ACC112 (cell line): ENCODE results near the gene DSG1.

ENCODE experiments used
- H2AFZ ChIP-seq: fragments of 200-600 bp; sonication (generic); one replicate; pipeline ENCODE4 v1.6.0; 2017; ENCODE audit warnings: antibody characterized with exemption, low read length; ENCODE audit not compliant: unreplicated experiment
- H3K27ac ChIP-seq: fragments of 200-600 bp; sonication (generic); 2 replicates; pipeline ENCODE4 v1.5.1; 2014; ENCODE audit warnings: low read depth, mild to moderate bottlenecking, antibody characterized with exemption, low read length, moderate library complexity
- H3K27me3 ChIP-seq: fragments of 200-600 bp; sonication (generic); 2 replicates; pipeline ENCODE4 v1.6.1; 2014; ENCODE audit warnings: mild to moderate bottlenecking, antibody characterized with exemption, low read length, moderate library complexity, mixed read lengths; ENCODE audit not compliant: insufficient read depth
- H3K36me3 ChIP-seq: fragments of 200-600 bp; sonication (generic); 2 replicates; pipeline ENCODE4 v1.6.1; 2016; ENCODE audit warnings: mild to moderate bottlenecking, antibody characterized with exemption, low read length, moderate library complexity, mixed read lengths; ENCODE audit not compliant: insufficient read depth
- H3K4me1 ChIP-seq: fragments of 200-600 bp; sonication (generic); one replicate; pipeline ENCODE4 v1.6.1; 2016; ENCODE audit warnings: low read length, mixed read lengths; ENCODE audit not compliant: insufficient read depth, unreplicated experiment, control insufficient read depth
- H3K4me3 ChIP-seq: fragments of 200-600 bp; sonication (generic); 2 replicates; pipeline ENCODE4 v1.5.1; 2014; ENCODE audit warnings: mild to moderate bottlenecking, low read depth, low read length
- H3K79me2 ChIP-seq: fragments of 200-600 bp; sonication (generic); one replicate; pipeline ENCODE4 v1.6.0; 2016; ENCODE audit warnings: low read length; ENCODE audit not compliant: control insufficient read depth, unreplicated experiment, insufficient read depth

Gene DSG1

DNA sequence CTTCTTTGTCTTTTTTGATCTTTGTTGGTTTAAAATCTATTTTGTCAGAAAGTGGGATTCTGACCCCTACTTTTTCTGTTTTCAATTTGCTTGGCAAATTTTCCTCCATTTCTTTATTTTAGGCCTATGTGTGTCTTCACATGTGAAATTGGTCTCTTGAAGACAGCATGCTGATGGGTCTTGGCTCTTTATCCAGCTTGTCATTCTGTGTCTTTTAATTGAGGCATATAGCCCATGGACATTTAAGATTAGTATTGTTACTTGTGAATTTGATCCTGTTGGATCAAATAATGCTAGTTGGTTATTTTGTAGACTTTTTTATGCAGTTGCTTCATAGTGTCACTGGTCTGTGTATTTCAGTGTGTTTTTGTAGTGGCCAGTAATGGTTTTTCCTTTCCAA, 26.3 kb upstream of the DSG1 start:
- no peak overlapping the region for H3K27ac ChIP-seq
- H2AFZ ChIP-seq: no peak overlapping the region

DNA sequence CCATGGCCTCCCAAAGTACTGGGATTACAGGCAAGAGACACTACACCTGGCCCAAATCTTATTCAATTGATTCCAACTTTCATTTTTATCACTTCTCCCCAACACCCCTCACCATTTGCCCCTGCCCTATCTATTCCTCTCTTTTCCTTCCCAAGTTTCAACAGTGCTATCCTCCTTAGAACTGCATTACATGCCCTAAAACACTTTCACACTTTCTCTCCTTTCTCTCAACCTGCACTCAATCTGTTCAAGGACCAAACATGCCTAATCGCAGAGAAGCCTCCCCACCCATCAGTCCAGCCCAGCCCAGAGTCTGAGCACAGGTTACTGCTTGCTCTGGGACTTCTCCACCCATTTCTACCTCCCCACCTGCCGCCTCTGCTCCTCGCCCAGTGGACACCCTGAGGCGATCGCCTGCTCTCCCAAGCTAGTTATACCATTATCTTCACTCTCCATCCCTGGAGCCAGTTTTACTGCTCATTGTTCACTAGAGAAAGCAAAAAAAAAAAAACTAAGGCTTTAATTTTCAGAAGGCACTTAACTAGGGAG, 23.7 kb upstream of the DSG1 start:
- no peak overlapping the region for H3K27ac ChIP-seq
- no peaks in the 10 kb centered on the region for H3K4me1 ChIP-seq
- H3K36me3 ChIP-seq: no peaks in the 10 kb centered on the region
- no peaks in the 10 kb centered on the region for H3K27me3 ChIP-seq
- no peak overlapping the region for H3K4me3 ChIP-seq
- H2AFZ ChIP-seq: no peak overlapping the region
- no peaks in the 10 kb centered on the region for H3K79me2 ChIP-seq

More for the DNA sequence above, 26.3 kb upstream of the DSG1 start:
- no peaks in the 10 kb centered on the region for H3K36me3 ChIP-seq
- no peak overlapping the region for H3K4me3 ChIP-seq
- H3K27me3 ChIP-seq: no peaks in the 10 kb centered on the region
- no peaks in the 10 kb centered on the region for H3K4me1 ChIP-seq
- no peaks in the 10 kb centered on the region for H3K79me2 ChIP-seq

DNA sequence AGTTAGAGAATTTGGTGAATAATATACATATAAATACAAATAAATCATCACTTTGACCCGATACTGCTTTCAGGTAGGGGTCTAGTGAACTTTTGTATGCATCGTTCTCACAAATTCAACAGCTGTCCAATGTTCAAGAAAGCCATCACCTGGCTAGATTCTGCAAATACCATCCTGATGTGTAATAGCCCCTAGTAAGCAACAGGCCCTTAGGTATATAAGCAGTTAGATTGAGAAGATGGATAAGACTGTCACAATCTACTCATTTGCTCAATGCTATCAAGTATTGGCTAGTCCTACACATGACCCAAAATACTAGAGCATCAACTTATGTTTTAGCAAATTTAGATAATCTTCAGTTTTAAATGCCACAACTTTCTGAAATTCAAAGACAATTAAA, 20.7 kb upstream of the DSG1 start:
- Histone ChIP-seq H3K4me3 (no peak overlapping the region), H2AFZ (no peak overlapping the region), H3K27ac (no peak overlapping the region), H3K79me2 (no peaks in the 10 kb centered on the region), H3K36me3 (no peaks in the 10 kb centered on the region), H3K27me3 (no peaks in the 10 kb centered on the region), H3K4me1 (no peaks in the 10 kb centered on the region)

DNA sequence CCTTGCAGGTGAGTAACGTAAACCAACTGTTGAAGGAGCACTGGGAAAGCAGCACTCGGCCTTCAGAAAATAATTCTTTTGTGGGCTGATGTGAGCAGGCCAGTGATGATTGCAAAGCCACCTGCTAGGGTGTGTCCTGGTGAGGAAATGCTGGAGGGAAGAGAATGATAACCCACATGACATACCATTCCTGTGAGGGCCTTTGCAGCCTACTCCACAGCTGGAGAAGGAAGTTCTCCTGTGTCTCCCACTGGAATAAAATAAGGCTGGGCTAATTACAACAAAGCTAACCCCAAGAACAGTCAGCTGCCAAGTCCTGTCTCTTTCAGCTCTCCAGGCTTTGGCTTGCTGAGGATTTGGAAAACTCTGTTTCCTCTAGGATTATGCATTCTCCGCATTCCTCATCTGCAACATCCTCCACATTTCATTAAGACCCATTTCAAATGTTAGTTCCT, 16.7 kb upstream of the DSG1 start:
- Histone ChIP-seq H2AFZ (no peak overlapping the region), H3K27me3 (no peaks in the 10 kb centered on the region), H3K4me3 (no peak overlapping the region), H3K4me1 (no peaks in the 10 kb centered on the region), H3K79me2 (no peaks in the 10 kb centered on the region), H3K36me3 (no peaks in the 10 kb centered on the region), H3K27ac (no peak overlapping the region)

- no peak overlapping the region for H3K27ac ChIP-seq
- H3K36me3 ChIP-seq: no peaks in the 10 kb centered on the region
- H3K27me3 ChIP-seq: no peaks in the 10 kb centered on the region
- H2AFZ ChIP-seq: no peak overlapping the region
- H3K4me3 ChIP-seq: no peak overlapping the region
- no peaks in the 10 kb centered on the region for H3K79me2 ChIP-seq
- no peaks in the 10 kb centered on the region for H3K4me1 ChIP-seq
Observed at GRCh38 chr18:31302991-31303390, 15.0 kb upstream of the DSG1 start.

- no peak overlapping the region for H3K4me3 ChIP-seq
- no peak overlapping the region for H3K27ac ChIP-seq
- H3K4me1 ChIP-seq: no peaks in the 10 kb centered on the region
- H3K79me2 ChIP-seq: no peaks in the 10 kb centered on the region
- no peaks in the 10 kb centered on the region for H3K27me3 ChIP-seq
- H3K36me3 ChIP-seq: no peaks in the 10 kb centered on the region
- no peak overlapping the region for H2AFZ ChIP-seq
Observed at GRCh38 chr18:31303771-31304170, 14.2 kb upstream of the DSG1 start.

- Histone ChIP-seq H3K4me1 (no peaks in the 10 kb centered on the region), H3K27me3 (no peaks in the 10 kb centered on the region), H3K79me2 (no peaks in the 10 kb centered on the region), H3K36me3 (no peaks in the 10 kb centered on the region), H3K27ac (no peak overlapping the region), H2AFZ (no peak overlapping the region), H3K4me3 (no peak overlapping the region)
Observed at GRCh38 chr18:31309115-31309514, 8.8 kb upstream of the DSG1 start.

- Histone ChIP-seq H3K27ac (no peak overlapping the region), H3K4me3 (no peak overlapping the region), H3K27me3 (no peaks in the 10 kb centered on the region), H3K4me1 (no peaks in the 10 kb centered on the region), H2AFZ (no peak overlapping the region), H3K36me3 (no peaks in the 10 kb centered on the region), H3K79me2 (no peaks in the 10 kb centered on the region)
Observed at GRCh38 chr18:31316974-31317373, 986 bp upstream of the DSG1 start.

- Histone ChIP-seq H3K27me3 (no peaks in the 10 kb centered on the region), H3K27ac (no peak overlapping the region), H3K4me3 (no peak overlapping the region), H3K36me3 (no peaks in the 10 kb centered on the region), H3K4me1 (no peaks in the 10 kb centered on the region), H3K79me2 (no peaks in the 10 kb centered on the region), H2AFZ (no peak overlapping the region)
Observed at GRCh38 chr18:31321719-31322118, 3.8 kb downstream of the DSG1 start.

DNA sequence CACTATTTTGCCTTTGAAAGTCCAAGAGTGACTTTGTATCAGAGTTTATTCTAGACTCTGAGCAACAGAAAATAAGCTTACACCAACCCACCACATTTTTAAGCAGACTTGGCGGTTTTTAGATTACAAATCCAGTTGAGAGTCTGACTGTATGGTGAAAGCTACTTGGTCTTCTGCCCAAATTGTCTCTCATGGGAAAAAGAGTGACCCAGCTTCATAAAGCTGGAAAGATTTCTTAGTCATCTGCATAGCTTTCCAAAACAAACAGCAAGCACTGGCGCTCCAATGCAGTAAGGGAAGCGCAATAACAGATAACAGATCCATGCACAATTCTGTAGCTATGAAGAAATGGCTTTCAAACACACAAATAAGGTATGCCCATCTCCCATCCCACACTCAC, 7.1 kb downstream of the DSG1 start:
- no peaks in the 10 kb centered on the region for H3K36me3 ChIP-seq
- H3K4me1 ChIP-seq: no peaks in the 10 kb centered on the region
- H3K27me3 ChIP-seq: no peaks in the 10 kb centered on the region
- no peaks in the 10 kb centered on the region for H3K79me2 ChIP-seq
- H3K27ac ChIP-seq: no peak overlapping the region
- no peak overlapping the region for H2AFZ ChIP-seq
- H3K4me3 ChIP-seq: no peak overlapping the region

GRCh38 chr18:31329787-31330438, 12.0 kb downstream of the DSG1 start:
- Histone ChIP-seq H3K4me1 (no peaks in the 10 kb centered on the region), H3K4me3 (no peak overlapping the region), H2AFZ (no peak overlapping the region), H3K27me3 (no peaks in the 10 kb centered on the region), H3K27ac (no peak overlapping the region), H3K36me3 (no peaks in the 10 kb centered on the region), H3K79me2 (no peaks in the 10 kb centered on the region)
